DOHH2 (cell line): ENCODE results near the gene FBXL13.

Experiments
- H3F3A ChIP-seq: fragments of 200-600 bp; sonication (generic), shearing (Covaris generic); 2 replicates; pipeline ENCODE4 v1.6.0; 2016; ENCODE audit warnings: antibody characterized with exemption, mild to moderate bottlenecking; ENCODE audit not compliant: control insufficient read depth, insufficient read depth
- H3K27ac ChIP-seq: fragments of 200-600 bp; sonication (generic); 2 replicates; pipeline ENCODE4 v1.5.1; 2014; ENCODE audit warnings: low read depth, mild to moderate bottlenecking, low read length, moderate library complexity
- H3K27me3 ChIP-seq: fragments of 200-600 bp; sonication (generic); 2 replicates; pipeline ENCODE4 v1.6.1; 2014; ENCODE audit warnings: mild to moderate bottlenecking, low read length, mixed read lengths; ENCODE audit not compliant: control insufficient read depth
- H3K36me3 ChIP-seq: fragments of 200-600 bp; sonication (generic); 2 replicates; pipeline ENCODE4 v1.6.1; 2014; ENCODE audit warnings: mild to moderate bottlenecking, low read length, moderate library complexity, mixed read lengths; ENCODE audit not compliant: control insufficient read depth
- H3K4me1 ChIP-seq: fragments of 200-600 bp; sonication (generic); 2 replicates; pipeline ENCODE4 v1.6.1; 2014; ENCODE audit warnings: mild to moderate bottlenecking, low read length, mixed read lengths; ENCODE audit not compliant: control insufficient read depth
- H3K4me2 ChIP-seq: fragments of 200-600 bp; sonication (generic); 2 replicates; pipeline ENCODE4 v1.6.0; 2014; ENCODE audit warnings: mild to moderate bottlenecking, low read length, moderate library complexity
- H3K4me3 ChIP-seq: fragments of 200-600 bp; sonication (generic); 2 replicates; pipeline ENCODE4 v1.5.1; 2014; ENCODE audit warnings: mild to moderate bottlenecking, low read length, mixed read lengths
- H3K79me2 ChIP-seq: fragments of 200-600 bp; sonication (generic); 2 replicates; pipeline ENCODE4 v1.6.1; 2014; ENCODE audit warnings: mild to moderate bottlenecking, low read length, mixed read lengths; ENCODE audit not compliant: control insufficient read depth
- H3K9me2 ChIP-seq: fragments of 200-600 bp; sonication (generic); replicated peaks from 2 replicates; pipeline ENCODE4 v1.6.1; 2014; ENCODE audit warnings: mild to moderate bottlenecking, low read length, mixed read lengths; ENCODE audit not compliant: control insufficient read depth
- H3K9me3 ChIP-seq: fragments of 200-600 bp; sonication (generic); 2 replicates; pipeline ENCODE4 v1.6.1; 2014; ENCODE audit warnings: antibody characterized with exemption, low read length, mixed read lengths; ENCODE audit not compliant: control insufficient read depth, insufficient read depth
- H4K20me1 ChIP-seq: fragments of 200-600 bp; sonication (generic); 2 replicates; pipeline ENCODE4 v1.6.0; 2014; ENCODE audit warnings: low read depth, mild to moderate bottlenecking, antibody characterized with exemption, low read length, moderate library complexity; ENCODE audit not compliant: control insufficient read depth, insufficient read depth
- CTCF ChIP-seq: fragments of 200-600 bp; sonication (generic); IDR thresholded peaks from one replicate; pipeline ENCODE4 v1.5.1; 2014; ENCODE audit warnings: antibody characterized with exemption, mild to moderate bottlenecking, low read depth, low read length; ENCODE audit not compliant: poor library complexity, severe bottlenecking
- EZH2phosphoT487 ChIP-seq: fragments of 200-600 bp; sonication (generic); IDR thresholded peaks from 2 replicates; pipeline ENCODE4 v1.6.1; 2017; ENCODE audit warnings: borderline replicate concordance, mild to moderate bottlenecking, antibody characterized with exemption, low read length, moderate library complexity, mixed read lengths

The FBXL13 gene

GRCh38 chr7:102890971-102891692 lies 183.5 kb downstream of the FBXL13 start:
- peaks cover 23% of the 10 kb centered on the region for H3K4me1 ChIP-seq
- 0 out of 2 replicates have a peak, but pooled peaks cover under 1% of the 10 kb centered on the region for H3K9me3 ChIP-seq
- H3K27me3 ChIP-seq = no peaks in the 10 kb centered on the region
- H3F3A ChIP-seq = no peaks in the 10 kb centered on the region
- H3K27ac ChIP-seq = no peak overlapping the region
- no peak overlapping the region for H3K4me2 ChIP-seq
- TF ChIP-seq EZH2phosphoT487 = no peak
- TF ChIP-seq CTCF = no peak
- no peak overlapping the region for H3K4me3 ChIP-seq
- no peaks in the 10 kb centered on the region for H3K9me2 ChIP-seq
- no peaks in the 10 kb centered on the region for H4K20me1 ChIP-seq
- no peaks in the 10 kb centered on the region for H3K36me3 ChIP-seq
- no peaks in the 10 kb centered on the region for H3K79me2 ChIP-seq

- Histone ChIP-seq H3F3A (no peaks in the 10 kb centered on the region), H3K36me3 (no peaks in the 10 kb centered on the region), H3K27me3 (no peaks in the 10 kb centered on the region), H3K9me3 (peaks cover 6% of the 10 kb centered on the region; the same call in 1 of the 2 replicates), H3K4me3 (no peak overlapping the region), H4K20me1 (no peaks in the 10 kb centered on the region), H3K27ac (no peak overlapping the region), H3K4me1 (peaks cover 23% of the 10 kb centered on the region), H3K79me2 (no peaks in the 10 kb centered on the region), H3K4me2 (no peak overlapping the region), H3K9me2 (no peaks in the 10 kb centered on the region)
- TF ChIP-seq EZH2phosphoT487 (no peak), CTCF (no peak)
Measured at GRCh38 chr7:102890292-102890970, 184.2 kb downstream of the FBXL13 start.

GRCh38 chr7:102889851-102890250 lies 184.7 kb downstream of the FBXL13 start:
- Histone ChIP-seq H3K4me1 (peaks cover 23% of the 10 kb centered on the region), H3K27ac (no peak overlapping the region), H3F3A (no peaks in the 10 kb centered on the region), H3K4me3 (no peak overlapping the region), H3K79me2 (no peaks in the 10 kb centered on the region), H3K9me2 (no peaks in the 10 kb centered on the region), H3K9me3 (peaks cover 6% of the 10 kb centered on the region; the same call in 1 of the 2 replicates), H3K27me3 (no peaks in the 10 kb centered on the region), H3K4me2 (no peak overlapping the region), H4K20me1 (no peaks in the 10 kb centered on the region), H3K36me3 (no peaks in the 10 kb centered on the region)
- TF ChIP-seq EZH2phosphoT487 (no peak), CTCF (no peak)
